KMS-11 (cell line): Measurements from ENCODE around the gene MYRIP.

ENCODE experiments used
- H2AFZ ChIP-seq: fragments of 200-600 bp; sonication (generic); 2 replicates; pipeline ENCODE4 v1.6.1; 2016; ENCODE audit warnings: antibody characterized with exemption, mixed run types, low read depth
- H3K27ac ChIP-seq: fragments of 200-600 bp; sonication (generic); 2 replicates; pipeline ENCODE4 v1.6.1; 2016; ENCODE audit warnings: mild to moderate bottlenecking, mixed run types
- H3K27me3 ChIP-seq: fragments of 200-600 bp; sonication (generic); 2 replicates; pipeline ENCODE4 v1.6.1; 2017; ENCODE audit warnings: mild to moderate bottlenecking, low read depth, mixed run types, moderate library complexity; ENCODE audit not compliant: insufficient read depth
- H3K36me3 ChIP-seq: fragments of 200-600 bp; sonication (generic); 2 replicates; pipeline ENCODE4 v1.6.1; 2017; ENCODE audit warnings: mild to moderate bottlenecking, mixed run types; ENCODE audit not compliant: insufficient read depth
- H3K4me1 ChIP-seq: fragments of 200-600 bp; sonication (generic); 2 replicates; pipeline ENCODE4 v1.6.1; 2016; ENCODE audit warnings: mild to moderate bottlenecking, low read depth, mixed run types; ENCODE audit not compliant: poor library complexity, severe bottlenecking
- H3K4me2 ChIP-seq: fragments of 200-600 bp; sonication (generic); 2 replicates; pipeline ENCODE4 v1.7.0; 2016; ENCODE audit warnings: mild to moderate bottlenecking, mixed run types
- H3K4me3 ChIP-seq: fragments of 200-600 bp; sonication (generic); IDR thresholded peaks from 2 replicates; pipeline ENCODE4 v1.6.1; 2017; ENCODE audit warnings: low read depth, low read length, mixed read lengths; ENCODE audit not compliant: insufficient read depth
- H3K79me2 ChIP-seq: fragments of 200-600 bp; sonication (generic); 2 replicates; pipeline ENCODE4 v1.6.1; 2016; ENCODE audit warnings: low read depth, mixed run types; ENCODE audit not compliant: insufficient read depth
- H3K9ac ChIP-seq: fragments of 200-600 bp; sonication (generic); 2 replicates; pipeline ENCODE4 v1.6.1; 2016; ENCODE audit warnings: mild to moderate bottlenecking, mixed run types
- H4K20me1 ChIP-seq: fragments of 200-600 bp; sonication (generic); 2 replicates; pipeline ENCODE4 v1.6.1; 2016; ENCODE audit warnings: mild to moderate bottlenecking, mixed run types; ENCODE audit not compliant: insufficient read depth
- CTCF ChIP-seq: fragments of 200-600 bp; sonication (generic); conservative IDR thresholded peaks from 2 replicates; pipeline ENCODE4 v1.6.1; 2017; ENCODE audit warnings: low read depth, mild to moderate bottlenecking, antibody characterized with exemption, low read length, moderate library complexity, mixed read lengths

The MYRIP gene

GRCh38 chr3:39903253-39903652, 93.8 kb downstream of the MYRIP start:
- Histone ChIP-seq H3K36me3 (no peaks in the 10 kb centered on the region), H2AFZ (no peak overlapping the region), H3K4me3 (no peak overlapping the region), H3K27me3 (no peaks in the 10 kb centered on the region), H3K9ac (no peak overlapping the region), H4K20me1 (no peaks in the 10 kb centered on the region), H3K79me2 (no peaks in the 10 kb centered on the region), H3K4me2 (no peak overlapping the region), H3K27ac (no peak overlapping the region), H3K4me1 (no peaks in the 10 kb centered on the region)
- no peak for TF ChIP-seq CTCF

- H3K27ac ChIP-seq, result no peak overlapping the region
- H3K79me2 ChIP-seq, result no peaks in the 10 kb centered on the region
- H3K27me3 ChIP-seq, result no peaks in the 10 kb centered on the region
- no peaks in the 10 kb centered on the region for H4K20me1 ChIP-seq
- no peaks in the 10 kb centered on the region for H3K36me3 ChIP-seq
- H3K9ac ChIP-seq, result no peak overlapping the region
- TF ChIP-seq CTCF, result no peak
- no peak overlapping the region for H3K4me2 ChIP-seq
- H3K4me1 ChIP-seq, result no peaks in the 10 kb centered on the region
- H3K4me3 ChIP-seq, result no peak overlapping the region
- H2AFZ ChIP-seq, result no peak overlapping the region
Observed at GRCh38 chr3:39905788-39906187, 96.4 kb downstream of the MYRIP start.

GRCh38 chr3:39907981-39908380, 98.6 kb downstream of the MYRIP start:
- H3K4me1 ChIP-seq, result no peaks in the 10 kb centered on the region
- TF ChIP-seq CTCF, result no peak
- H3K4me2 ChIP-seq, result no peak overlapping the region
- H3K27ac ChIP-seq, result no peak overlapping the region
- no peaks in the 10 kb centered on the region for H3K36me3 ChIP-seq
- no peak overlapping the region for H3K4me3 ChIP-seq
- H3K27me3 ChIP-seq, result no peaks in the 10 kb centered on the region
- H2AFZ ChIP-seq, result no peak overlapping the region
- no peaks in the 10 kb centered on the region for H3K79me2 ChIP-seq
- no peak overlapping the region for H3K9ac ChIP-seq
- H4K20me1 ChIP-seq, result no peaks in the 10 kb centered on the region

- Histone ChIP-seq H3K27ac (no peak overlapping the region), H3K27me3 (no peaks in the 10 kb centered on the region), H4K20me1 (no peaks in the 10 kb centered on the region), H3K4me2 (no peak overlapping the region), H3K79me2 (no peaks in the 10 kb centered on the region), H3K9ac (no peak overlapping the region), H2AFZ (no peak overlapping the region), H3K36me3 (no peaks in the 10 kb centered on the region), H3K4me3 (no peak overlapping the region), H3K4me1 (no peaks in the 10 kb centered on the region)
- TF ChIP-seq CTCF, result no peak
Observed at GRCh38 chr3:39910135-39910534, 100.7 kb downstream of the MYRIP start.
